ENCODE measurements around the gene NAA80. TPM values are rescaled to one million over a fixed set of nuclear protein-coding genes. Genes with fewer than 3 reads are reported as not detected.

Gene NAA80
- total RNA-seq, 1 donor from 2014 or later = 10.1 TPM

DNA sequence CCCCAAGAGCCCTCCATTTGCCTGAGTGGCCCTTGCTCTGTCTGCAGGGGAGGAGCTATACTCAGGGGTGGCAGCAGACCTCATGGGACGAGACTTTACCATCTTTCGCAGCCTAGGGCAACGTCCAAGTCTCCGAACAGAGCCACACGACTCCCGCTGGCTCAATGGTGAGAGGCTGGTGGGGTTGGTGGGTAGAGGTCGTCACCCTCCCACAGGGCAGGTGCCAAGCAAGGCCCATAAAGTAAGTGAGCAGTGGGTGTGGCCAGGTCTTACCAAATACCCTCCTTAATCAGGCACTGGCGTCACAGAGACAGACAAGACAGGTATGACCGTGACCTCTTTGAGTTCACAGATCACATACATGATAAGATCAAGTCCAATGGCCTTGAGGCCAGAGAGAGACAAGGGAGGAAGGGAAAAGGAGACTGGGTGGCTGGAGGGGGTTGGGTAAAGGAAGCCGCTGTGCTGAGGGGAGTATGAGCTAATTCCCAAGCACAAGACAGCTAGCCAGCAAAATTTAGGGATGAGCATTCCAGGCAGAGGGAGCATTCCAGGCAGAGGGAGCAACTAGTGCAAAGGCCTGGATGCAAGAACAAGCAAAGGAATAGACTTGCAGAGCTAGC, 27.8 kb downstream of the NAA80 start:
- Mint-ChIP-seq H3K27me3 (ENCODE audit: insufficient read depth, low read depth) (peaks cover 21% of the 10 kb centered on the region), H3K36me3 (no peaks in the 10 kb centered on the region), H3K4me1 (peaks cover 63% of the 10 kb centered on the region), H3K4me3 (peak overlapping the region; percentile 6), H3K9me3 (no peaks in the 10 kb centered on the region), H3K27ac (peak overlapping the region; percentile 9)
- Histone ChIP-seq H3K9me3 (ENCODE audit: low read depth) (no peaks in the 10 kb centered on the region), H4K20me1 (ENCODE audit: low read depth) (no peaks in the 10 kb centered on the region), H3K4me3 (no peak overlapping the region), H3K27ac (no peak overlapping the region), H3F3A (ENCODE audit: low read depth) (peaks cover 14% of the 10 kb centered on the region), H3K4me2 (no peak overlapping the region), H2AFZ (replicated peaks) (no peak overlapping the region), H3K79me2 (ENCODE audit: low read depth) (no peaks in the 10 kb centered on the region), H3K36me3 (no peaks in the 10 kb centered on the region), H3K27me3 (peaks cover 37% of the 10 kb centered on the region), H3K4me1 (peaks cover 38% of the 10 kb centered on the region), H3K9ac (no peak overlapping the region)
- TF ChIP-seq EZH2 (IDR thresholded peaks at IDR 0.05) (no peak), EZH2phosphoT487 (IDR thresholded peaks at IDR 0.05) (no peak)
- TF ChIP-seq, protein P1, sequence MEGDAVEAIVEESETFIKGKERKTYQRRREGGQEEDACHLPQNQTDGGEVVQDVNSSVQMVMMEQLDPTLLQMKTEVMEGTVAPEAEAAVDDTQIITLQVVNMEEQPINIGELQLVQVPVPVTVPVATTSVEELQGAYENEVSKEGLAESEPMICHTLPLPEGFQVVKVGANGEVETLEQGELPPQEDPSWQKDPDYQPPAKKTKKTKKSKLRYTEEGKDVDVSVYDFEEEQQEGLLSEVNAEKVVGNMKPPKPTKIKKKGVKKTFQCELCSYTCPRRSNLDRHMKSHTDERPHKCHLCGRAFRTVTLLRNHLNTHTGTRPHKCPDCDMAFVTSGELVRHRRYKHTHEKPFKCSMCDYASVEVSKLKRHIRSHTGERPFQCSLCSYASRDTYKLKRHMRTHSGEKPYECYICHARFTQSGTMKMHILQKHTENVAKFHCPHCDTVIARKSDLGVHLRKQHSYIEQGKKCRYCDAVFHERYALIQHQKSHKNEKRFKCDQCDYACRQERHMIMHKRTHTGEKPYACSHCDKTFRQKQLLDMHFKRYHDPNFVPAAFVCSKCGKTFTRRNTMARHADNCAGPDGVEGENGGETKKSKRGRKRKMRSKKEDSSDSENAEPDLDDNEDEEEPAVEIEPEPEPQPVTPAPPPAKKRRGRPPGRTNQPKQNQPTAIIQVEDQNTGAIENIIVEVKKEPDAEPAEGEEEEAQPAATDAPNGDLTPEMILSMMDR (IDR thresholded peaks at IDR 0.05) = no peak
- no peak for DNase-seq (ENCODE audit: low spot score)

DNA sequence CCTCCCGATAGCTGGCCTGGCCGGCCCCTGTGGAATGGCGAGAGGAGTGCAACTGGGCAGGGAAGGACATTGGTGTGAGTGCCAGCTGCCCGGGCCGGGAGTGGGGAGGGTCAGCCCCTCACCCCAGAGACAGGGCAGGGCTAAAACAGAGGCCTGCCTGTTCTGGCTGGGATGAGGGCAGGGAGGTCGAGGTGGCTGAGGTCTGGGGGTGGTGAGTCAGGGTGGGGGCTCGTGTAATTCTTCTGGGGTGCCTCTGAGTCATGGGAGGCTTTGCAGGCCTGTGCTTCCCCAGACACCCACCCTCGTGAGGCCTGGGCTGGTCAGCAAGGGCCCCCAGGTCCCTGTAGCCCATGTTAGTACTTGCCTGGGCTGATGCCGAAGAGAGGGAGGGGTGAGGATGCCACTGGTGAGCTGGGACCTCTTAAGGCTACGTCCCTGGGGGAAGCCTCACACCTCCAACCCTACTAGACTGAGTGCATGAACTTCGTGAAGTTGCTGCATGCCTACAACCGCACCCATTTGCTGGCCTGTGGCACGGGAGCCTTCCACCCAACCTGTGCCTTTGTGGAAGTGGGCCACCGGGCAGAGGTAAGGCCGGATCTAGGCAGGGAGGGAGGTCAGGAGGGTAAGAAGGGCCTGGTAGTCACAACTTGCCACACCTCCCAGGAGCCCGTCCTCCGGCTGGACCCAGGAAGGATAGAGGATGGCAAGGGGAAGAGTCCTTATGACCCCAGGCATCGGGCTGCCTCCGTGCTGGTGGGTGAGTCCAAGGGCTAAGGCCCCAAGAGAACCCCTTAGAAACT, 28.6 kb downstream of the NAA80 start:
- no peaks in the 10 kb centered on the region for H3K79me2 ChIP-seq (ENCODE audit: low read depth)
- Mint-ChIP-seq H3K27me3 (ENCODE audit: insufficient read depth, low read depth) (peaks cover 22% of the 10 kb centered on the region), H3K4me1 (peaks cover 65% of the 10 kb centered on the region), H3K4me3 (no peak overlapping the region), H3K36me3 (no peaks in the 10 kb centered on the region), H3K27ac (no peak overlapping the region), H3K9me3 (no peaks in the 10 kb centered on the region)
- no peaks in the 10 kb centered on the region for H4K20me1 ChIP-seq (ENCODE audit: low read depth)
- H3K4me3 ChIP-seq = no peak overlapping the region
- no peaks in the 10 kb centered on the region for H3K36me3 ChIP-seq
- TF ChIP-seq, protein P1 (IDR thresholded peaks at IDR 0.05) = no peak
- TF ChIP-seq EZH2phosphoT487 (IDR thresholded peaks at IDR 0.05) (no peak), EZH2 (IDR thresholded peaks at IDR 0.05) (no peak)
- H3F3A ChIP-seq (ENCODE audit: low read depth) = peaks cover 20% of the 10 kb centered on the region
- H3K27me3 ChIP-seq = peaks cover 29% of the 10 kb centered on the region
- no peak overlapping the region for H3K27ac ChIP-seq
- H3K4me2 ChIP-seq = no peak overlapping the region
- H3K9me3 ChIP-seq (ENCODE audit: low read depth) = no peaks in the 10 kb centered on the region
- H3K4me1 ChIP-seq = peaks cover 39% of the 10 kb centered on the region
- H2AFZ ChIP-seq (replicated peaks) = no peak overlapping the region
- DNase-seq (ENCODE audit: low spot score) = no peak
- H3K9ac ChIP-seq = no peak overlapping the region

DNA sequence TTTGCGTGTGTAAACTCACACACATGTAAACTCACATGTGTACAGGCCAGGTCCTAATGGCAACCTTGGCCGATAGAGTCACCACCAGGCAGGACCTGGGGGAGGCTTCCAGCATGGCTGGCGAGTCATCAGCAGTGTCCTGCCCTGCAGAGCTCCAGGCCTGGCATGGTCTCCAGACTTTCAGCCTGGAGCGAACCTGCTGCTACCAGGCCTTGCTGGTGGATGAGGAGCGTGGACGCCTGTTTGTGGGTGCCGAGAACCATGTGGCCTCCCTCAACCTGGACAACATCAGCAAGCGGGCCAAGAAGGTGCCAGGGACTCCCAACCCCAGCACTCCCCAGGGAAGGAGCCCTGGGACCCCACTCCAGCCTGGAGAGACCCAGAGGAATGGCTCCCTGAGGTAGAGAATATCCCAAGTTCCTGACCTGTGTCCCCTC, 29.2 kb downstream of the NAA80 start:
- no peaks in the 10 kb centered on the region for H3K79me2 ChIP-seq (ENCODE audit: low read depth)
- H3K9me3 ChIP-seq (ENCODE audit: low read depth) = no peaks in the 10 kb centered on the region
- no peak overlapping the region for H2AFZ ChIP-seq (replicated peaks)
- H3K9me3 Mint-ChIP-seq = no peaks in the 10 kb centered on the region
- no peaks in the 10 kb centered on the region for H3K36me3 ChIP-seq
- TF ChIP-seq, protein P1 (IDR thresholded peaks at IDR 0.05) = no peak
- TF ChIP-seq EZH2phosphoT487 (IDR thresholded peaks at IDR 0.05) = no peak
- no peak for TF ChIP-seq EZH2 (IDR thresholded peaks at IDR 0.05)
- H3K4me1 Mint-ChIP-seq = peaks cover 63% of the 10 kb centered on the region
- no peak overlapping the region for H3K27ac Mint-ChIP-seq
- DNase-seq (ENCODE audit: low spot score) = no peak
- H3K4me2 ChIP-seq = no peak overlapping the region
- no peak overlapping the region for H3K9ac ChIP-seq
- peaks cover 42% of the 10 kb centered on the region for H3K4me1 ChIP-seq
- H3F3A ChIP-seq (ENCODE audit: low read depth) = peaks cover 26% of the 10 kb centered on the region
- no peak overlapping the region for H3K4me3 ChIP-seq
- H3K27me3 ChIP-seq = peaks cover 23% of the 10 kb centered on the region
- H4K20me1 ChIP-seq (ENCODE audit: low read depth) = no peaks in the 10 kb centered on the region
- peaks cover 17% of the 10 kb centered on the region for H3K27me3 Mint-ChIP-seq (ENCODE audit: insufficient read depth, low read depth)
- H3K27ac ChIP-seq = no peak overlapping the region
- H3K4me3 Mint-ChIP-seq = no peak overlapping the region
- H3K36me3 Mint-ChIP-seq = no peaks in the 10 kb centered on the region
